ENCODE data around the gene RWDD3.

Gene RWDD3, protein sequence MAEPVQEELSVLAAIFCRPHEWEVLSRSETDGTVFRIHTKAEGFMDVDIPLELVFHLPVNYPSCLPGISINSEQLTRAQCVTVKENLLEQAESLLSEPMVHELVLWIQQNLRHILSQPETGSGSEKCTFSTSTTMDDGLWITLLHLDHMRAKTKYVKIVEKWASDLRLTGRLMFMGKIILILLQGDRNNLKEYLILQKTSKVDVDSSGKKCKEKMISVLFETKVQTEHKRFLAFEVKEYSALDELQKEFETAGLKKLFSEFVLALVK
- total RNA-seq = 0.67 to 6.5 (median 2.7) reads per million in 9 experiments

GRCh38 chr1:95233737-95234500 is at the start of gene RWDD3:
Gene RWDD3 (plus strand): TSS chr1:95234210. CDS start chr1:95234231, 21 bp downstream.
- Mint-ChIP-seq H3K27me3 (peaks cover 6 to 14% of the 10 kb centered on the region in 2 donors), H3K4me3 (peak within 1 kb of the TSS; percentile 89 to 91), H3K27ac (peak within 1 kb of the TSS; percentile 90 to 92), H3K36me3 (ENCODE audit: insufficient read depth) (peaks cover 12% of the 10 kb centered on the region), H3K9me3 (no peaks in the 10 kb centered on the region), H3K4me1 (ENCODE audit: low read depth in 2 of 2) (peaks cover 18 to 36% of the 10 kb centered on the region in 2 donors)
- DNase-seq (peak; percentile 89 to 94 (median 93)), ATAC-seq (replicated peaks) (peak; percentile 92)

- H3K36me3 Mint-ChIP-seq (ENCODE audit: insufficient read depth) = no peaks in the 10 kb centered on the region
- no peak overlapping the region for H3K4me3 Mint-ChIP-seq
- DNase-seq = no peak
- H3K27ac Mint-ChIP-seq = no peak overlapping the region
- no peak for ATAC-seq (replicated peaks)
- H3K9me3 Mint-ChIP-seq = peaks cover 0 to 3% of the 10 kb centered on the region in 2 donors
- no peaks in the 10 kb centered on the region for H3K4me1 Mint-ChIP-seq (ENCODE audit: low read depth in 2 of 2)
- H3K27me3 Mint-ChIP-seq = peaks cover 22 to 28% of the 10 kb centered on the region in 2 donors
Observed at GRCh38 chr1:95186149-95186548, 47.9 kb upstream of the RWDD3 start.

- ATAC-seq (replicated peaks) = no peak
Observed at GRCh38 chr1:95193591-95193990, 40.4 kb upstream of the RWDD3 start.

GRCh38 chr1:95195046-95195445 is 39.0 kb upstream of the RWDD3 start:
- H3K27me3 Mint-ChIP-seq = peaks cover 9 to 19% of the 10 kb centered on the region in 2 donors
- DNase-seq = no peak
- no peak for ATAC-seq (replicated peaks)
- H3K27ac Mint-ChIP-seq = no peak overlapping the region
- H3K36me3 Mint-ChIP-seq (ENCODE audit: insufficient read depth) = no peaks in the 10 kb centered on the region
- no peaks in the 10 kb centered on the region for H3K4me1 Mint-ChIP-seq (ENCODE audit: low read depth in 2 of 2)
- no peak overlapping the region for H3K4me3 Mint-ChIP-seq
- H3K9me3 Mint-ChIP-seq = no peaks in the 10 kb centered on the region

More at GRCh38 chr1:95193591-95193990, 40.4 kb upstream of the RWDD3 start:
- Mint-ChIP-seq H3K9me3 (no peaks in the 10 kb centered on the region), H3K4me3 (no peak overlapping the region), H3K27me3 (peaks cover 7 to 19% of the 10 kb centered on the region in 2 donors), H3K36me3 (ENCODE audit: insufficient read depth) (no peaks in the 10 kb centered on the region), H3K27ac (no peak overlapping the region), H3K4me1 (ENCODE audit: low read depth in 2 of 2) (no peaks in the 10 kb centered on the region)
- DNase-seq = no peak

- Mint-ChIP-seq H3K9me3 (no peaks in the 10 kb centered on the region), H3K27ac (no peak overlapping the region), H3K4me3 (no peak overlapping the region), H3K27me3 (peaks cover 15 to 26% of the 10 kb centered on the region in 2 donors), H3K36me3 (ENCODE audit: insufficient read depth) (no peaks in the 10 kb centered on the region), H3K4me1 (ENCODE audit: low read depth in 2 of 2) (no peaks in the 10 kb centered on the region)
- no peak for ATAC-seq (replicated peaks)
- no peak for DNase-seq
Observed at GRCh38 chr1:95196017-95196416, 38.0 kb upstream of the RWDD3 start.

DNA sequence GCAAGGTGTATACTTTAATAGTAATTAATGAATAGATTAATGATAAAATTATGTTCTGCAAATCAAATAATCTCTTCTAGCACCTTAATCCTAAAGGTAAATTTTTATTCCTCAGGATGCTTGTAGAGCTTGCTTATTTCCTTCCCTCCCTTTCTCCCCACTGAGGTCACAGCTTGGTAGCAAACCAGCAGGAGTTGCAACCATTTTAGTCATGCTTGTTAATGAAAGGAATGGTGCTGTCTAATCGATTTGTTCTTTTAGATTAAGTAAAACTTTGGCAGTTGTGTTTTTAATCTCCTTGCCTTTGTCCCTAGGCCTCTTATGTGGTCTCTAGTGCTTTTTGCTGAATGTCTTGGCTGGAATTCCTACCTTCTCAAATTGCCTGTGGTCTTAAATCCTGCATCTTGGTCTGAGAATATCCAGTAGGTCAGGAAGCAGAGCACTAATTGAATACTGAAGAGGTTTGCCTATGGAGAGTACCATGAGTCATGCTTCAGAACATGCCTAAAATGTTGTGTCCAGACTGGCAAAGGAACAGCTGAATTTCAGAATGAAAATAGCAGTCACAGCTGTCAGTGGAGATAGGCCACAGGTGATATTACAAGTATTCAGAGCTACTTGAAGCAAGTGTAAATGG is 36.3 kb upstream of the RWDD3 start:
- DNase-seq (no peak), ATAC-seq (replicated peaks) (no peak)
- Mint-ChIP-seq H3K27ac (no peak overlapping the region), H3K4me1 (ENCODE audit: low read depth in 2 of 2) (no peaks in the 10 kb centered on the region), H3K4me3 (no peak overlapping the region), H3K36me3 (ENCODE audit: insufficient read depth) (no peaks in the 10 kb centered on the region), H3K9me3 (no peaks in the 10 kb centered on the region), H3K27me3 (peaks cover 15 to 26% of the 10 kb centered on the region in 2 donors)

GRCh38 chr1:95201905-95202304 is 32.1 kb upstream of the RWDD3 start:
- peaks cover 18 to 31% of the 10 kb centered on the region in 2 donors for H3K27me3 Mint-ChIP-seq
- H3K9me3 Mint-ChIP-seq = no peaks in the 10 kb centered on the region
- ATAC-seq (replicated peaks) = no peak
- no peaks in the 10 kb centered on the region for H3K4me1 Mint-ChIP-seq (ENCODE audit: low read depth in 2 of 2)
- no peak overlapping the region for H3K4me3 Mint-ChIP-seq
- no peak for DNase-seq
- no peak overlapping the region for H3K27ac Mint-ChIP-seq
- H3K36me3 Mint-ChIP-seq (ENCODE audit: insufficient read depth) = no peaks in the 10 kb centered on the region

DNA sequence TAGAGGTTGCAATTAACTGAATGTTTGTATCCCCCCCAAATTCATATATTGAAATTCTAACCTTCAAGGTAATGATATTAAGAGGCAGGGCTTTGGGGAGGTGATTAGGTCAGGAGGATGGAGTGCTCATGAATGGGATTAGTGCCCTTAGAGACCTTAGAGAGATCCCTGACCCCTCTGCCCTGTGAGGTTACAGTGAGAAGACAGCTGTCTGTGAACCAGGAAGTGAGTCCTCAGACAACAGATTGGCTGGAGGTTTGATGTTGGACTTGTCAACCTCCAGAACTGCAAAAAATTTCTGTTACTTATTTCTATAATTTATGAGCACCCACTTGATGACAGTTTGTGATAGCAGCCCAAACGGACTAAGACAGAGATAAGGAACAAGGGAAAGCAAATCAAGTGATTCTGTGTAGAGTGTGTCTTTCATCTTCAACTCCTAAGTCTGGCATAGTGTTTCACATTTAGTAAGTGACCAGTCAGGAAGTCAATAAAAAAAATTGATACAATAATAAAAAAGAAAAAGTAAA is 30.0 kb upstream of the RWDD3 start:
- peaks cover 20 to 28% of the 10 kb centered on the region in 2 donors for H3K27me3 Mint-ChIP-seq
- H3K4me3 Mint-ChIP-seq = no peak overlapping the region
- no peaks in the 10 kb centered on the region for H3K36me3 Mint-ChIP-seq (ENCODE audit: insufficient read depth)
- no peak overlapping the region for H3K27ac Mint-ChIP-seq
- ATAC-seq (replicated peaks) (no peak), DNase-seq (no peak)
- H3K4me1 Mint-ChIP-seq (ENCODE audit: low read depth in 2 of 2) = no peaks in the 10 kb centered on the region
- H3K9me3 Mint-ChIP-seq = no peaks in the 10 kb centered on the region

DNA sequence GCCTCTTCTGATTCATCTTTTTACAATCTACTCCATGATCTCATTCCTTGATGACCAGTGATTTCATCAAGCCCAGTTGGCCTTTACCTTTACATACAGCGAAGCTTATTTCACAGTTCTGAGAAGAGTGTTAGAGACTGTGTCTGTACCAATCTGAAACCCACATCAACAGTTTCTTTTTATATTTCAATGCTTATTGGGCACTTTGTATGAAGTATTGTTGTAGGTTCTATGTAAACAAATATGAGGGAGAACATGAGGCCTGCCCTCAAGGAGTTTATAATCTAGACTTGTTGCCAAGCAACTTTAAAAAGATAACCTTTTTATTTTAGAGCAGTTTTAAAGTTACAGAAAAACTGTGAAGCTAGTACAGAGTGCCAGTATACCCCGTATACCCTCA is 27.5 kb upstream of the RWDD3 start:
- no peak overlapping the region for H3K27ac Mint-ChIP-seq
- DNase-seq (no peak), ATAC-seq (replicated peaks) (no peak)
- H3K36me3 Mint-ChIP-seq (ENCODE audit: insufficient read depth) = no peaks in the 10 kb centered on the region
- H3K9me3 Mint-ChIP-seq = peaks cover 0 to 2% of the 10 kb centered on the region in 2 donors
- H3K4me3 Mint-ChIP-seq = no peak overlapping the region
- H3K27me3 Mint-ChIP-seq = peaks cover 13% of the 10 kb centered on the region in 2 donors
- no peaks in the 10 kb centered on the region for H3K4me1 Mint-ChIP-seq (ENCODE audit: low read depth in 2 of 2)

- H3K27me3 Mint-ChIP-seq = peaks cover 14 to 15% of the 10 kb centered on the region in 2 donors
- DNase-seq = no peak
- H3K36me3 Mint-ChIP-seq (ENCODE audit: insufficient read depth) = no peaks in the 10 kb centered on the region
- peaks cover 0 to 2% of the 10 kb centered on the region in 2 donors for H3K9me3 Mint-ChIP-seq
- ATAC-seq (replicated peaks) = no peak
- no peak overlapping the region for H3K27ac Mint-ChIP-seq
- H3K4me3 Mint-ChIP-seq = no peak overlapping the region
- no peaks in the 10 kb centered on the region for H3K4me1 Mint-ChIP-seq (ENCODE audit: low read depth in 2 of 2)
Observed at GRCh38 chr1:95207223-95207935, 26.6 kb upstream of the RWDD3 start.

- Mint-ChIP-seq H3K4me3 (no peak overlapping the region), H3K27ac (no peak overlapping the region), H3K9me3 (peaks cover 0 to 2% of the 10 kb centered on the region in 2 donors), H3K4me1 (ENCODE audit: low read depth in 2 of 2) (no peaks in the 10 kb centered on the region), H3K36me3 (ENCODE audit: insufficient read depth) (no peaks in the 10 kb centered on the region), H3K27me3 (peaks cover 25 to 27% of the 10 kb centered on the region in 2 donors)
- DNase-seq = no peak
- ATAC-seq (replicated peaks) = no peak
Observed at GRCh38 chr1:95208876-95209275, 25.1 kb upstream of the RWDD3 start.

- H3K4me1 Mint-ChIP-seq (ENCODE audit: low read depth in 2 of 2) = no peaks in the 10 kb centered on the region
- no peak overlapping the region for H3K27ac Mint-ChIP-seq
- DNase-seq (no peak), ATAC-seq (replicated peaks) (no peak)
- H3K4me3 Mint-ChIP-seq = no peak overlapping the region
- peaks cover 0 to 2% of the 10 kb centered on the region in 2 donors for H3K9me3 Mint-ChIP-seq
- H3K27me3 Mint-ChIP-seq = peaks cover 28 to 29% of the 10 kb centered on the region in 2 donors
- H3K36me3 Mint-ChIP-seq (ENCODE audit: insufficient read depth) = no peaks in the 10 kb centered on the region
Observed at GRCh38 chr1:95209291-95209690, 24.7 kb upstream of the RWDD3 start.
